ENCODE data around the gene USP30.
"Not testable (repeated sequence)": the region's sequence is repeated elsewhere in the genome, so short reads cannot be mapped to it uniquely, and the experiment has no call there.

USP30 gene

DNA sequence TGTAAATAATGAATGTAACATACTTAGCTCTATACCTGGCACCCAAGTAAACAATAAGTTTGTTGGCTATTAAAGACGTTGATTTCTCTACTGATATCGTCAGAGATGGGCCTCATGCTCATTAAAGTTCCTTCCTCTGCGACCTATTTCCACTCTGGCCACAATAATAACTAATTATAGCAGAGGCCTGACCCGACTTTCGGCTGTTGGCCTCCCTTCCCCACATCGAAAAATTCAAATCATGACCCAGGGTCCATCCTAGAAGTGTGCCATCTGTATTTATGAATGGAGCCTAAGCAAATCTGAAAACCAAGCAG, 321 bp upstream of the USP30 start:
- DNase-seq (ENCODE audit: extremely low read depth in 1 of 2, low read depth in 1 of 2), result no peak

DNA sequence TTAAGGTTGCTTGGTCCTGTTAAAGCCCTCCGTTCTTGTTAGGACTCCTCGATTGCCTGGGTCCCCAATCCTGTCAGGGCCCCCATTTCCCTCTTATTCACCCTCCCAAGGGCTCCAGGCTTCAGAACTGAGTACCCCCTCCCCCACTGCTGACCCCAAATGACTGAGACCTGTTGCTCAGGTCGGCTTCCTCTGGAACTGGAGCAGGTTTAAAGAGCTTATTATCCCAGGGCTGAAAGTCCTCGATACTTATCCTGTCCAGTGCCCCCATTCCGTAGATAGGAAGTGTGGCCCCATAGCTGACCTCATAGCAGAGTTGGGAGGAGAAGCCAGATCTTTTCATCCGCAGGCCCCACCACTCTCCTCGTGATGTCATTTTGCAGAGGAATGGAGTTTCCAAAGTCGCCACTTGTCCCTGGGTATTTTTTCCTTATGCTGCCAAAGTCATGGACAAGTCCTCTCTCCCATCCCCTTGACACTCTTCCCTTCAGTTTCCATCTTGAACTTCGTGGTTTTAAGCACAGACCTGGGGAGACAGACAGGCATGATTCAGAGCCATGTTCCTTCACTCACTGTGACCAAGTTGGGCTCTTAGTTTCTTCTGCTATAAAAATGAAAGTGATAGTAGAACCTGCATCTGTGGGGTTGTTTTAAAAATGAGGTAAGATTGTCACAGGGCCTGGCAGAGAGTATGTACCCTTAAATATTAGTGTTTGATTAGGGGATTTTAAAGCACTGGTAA, 1.2 kb downstream of the USP30 start:
- no peak for DNase-seq (ENCODE audit: extremely low read depth in 1 of 2, low read depth in 1 of 2)

DNA sequence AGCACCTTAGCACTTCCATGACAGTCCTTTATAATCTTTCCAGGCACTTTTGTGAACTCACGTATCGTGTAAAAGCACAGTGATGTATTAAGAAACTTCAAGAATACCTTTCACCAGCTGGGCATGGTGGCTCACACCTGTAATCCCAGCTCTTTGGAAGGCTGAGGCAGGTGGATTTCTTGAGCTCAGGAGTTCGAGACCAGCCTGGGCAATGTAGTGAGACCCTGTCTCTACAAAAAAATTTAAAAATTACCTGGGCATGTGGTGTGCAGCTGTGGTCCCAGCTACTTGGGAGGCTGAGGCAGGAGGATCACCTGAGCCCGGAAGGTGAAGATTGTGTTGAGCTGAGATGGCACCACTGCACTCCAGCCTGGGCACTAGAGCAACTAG, 1.7 kb downstream of the USP30 start:
- DNase-seq (ENCODE audit: extremely low read depth in 1 of 2, low read depth in 1 of 2), result not testable (repeated sequence)

GRCh38 chr12:109054520-109054919, 2.1 kb downstream of the USP30 start:
- no peak for DNase-seq (ENCODE audit: extremely low read depth in 1 of 2, low read depth in 1 of 2)

DNA sequence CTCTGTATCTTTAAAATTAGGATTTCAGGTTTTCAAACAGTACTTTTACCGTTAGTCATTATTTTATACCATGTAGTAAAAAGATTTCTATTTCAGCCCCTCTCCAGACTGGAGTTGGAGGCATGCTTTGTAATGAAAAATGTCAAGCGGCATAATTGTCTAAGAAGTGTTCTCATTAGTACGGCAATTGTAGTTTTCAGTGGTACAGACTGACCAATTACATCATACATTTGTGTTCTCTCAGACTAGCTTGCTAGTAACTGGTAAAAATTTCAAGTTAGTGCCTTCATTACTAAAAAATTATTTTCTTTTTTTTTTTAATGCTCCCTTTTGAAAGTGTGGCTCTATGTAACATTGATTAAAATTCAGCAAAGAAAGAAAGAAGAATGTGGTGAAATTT, 4.5 kb downstream of the USP30 start:
- no peak for DNase-seq (ENCODE audit: extremely low read depth in 1 of 2, low read depth in 1 of 2)

- DNase-seq (ENCODE audit: extremely low read depth in 1 of 2, low read depth in 1 of 2), result no peak
These were observed 5.0 kb downstream of the USP30 start for GRCh38 chr12:109057376-109057775.

DNA sequence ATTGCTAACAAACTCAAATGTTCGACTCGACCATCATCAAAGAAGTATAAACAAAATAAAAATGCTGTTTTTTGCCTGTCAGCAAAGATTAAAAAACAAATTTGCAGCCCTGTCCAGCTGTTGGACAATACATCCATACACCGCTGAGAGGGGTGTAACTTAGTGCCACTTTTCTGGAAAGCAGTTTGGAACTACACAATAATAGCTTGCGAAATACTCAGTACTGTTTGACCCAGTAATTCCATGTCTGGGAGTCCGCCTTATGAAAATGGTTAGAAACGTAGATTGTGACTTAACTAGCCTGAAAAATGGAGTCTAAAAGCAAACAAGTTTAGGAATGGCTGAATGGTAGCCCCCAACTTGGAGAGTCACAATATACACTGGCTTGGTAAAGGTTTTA, 6.4 kb downstream of the USP30 start:
- DNase-seq (ENCODE audit: extremely low read depth in 1 of 2, low read depth in 1 of 2), result no peak

DNA sequence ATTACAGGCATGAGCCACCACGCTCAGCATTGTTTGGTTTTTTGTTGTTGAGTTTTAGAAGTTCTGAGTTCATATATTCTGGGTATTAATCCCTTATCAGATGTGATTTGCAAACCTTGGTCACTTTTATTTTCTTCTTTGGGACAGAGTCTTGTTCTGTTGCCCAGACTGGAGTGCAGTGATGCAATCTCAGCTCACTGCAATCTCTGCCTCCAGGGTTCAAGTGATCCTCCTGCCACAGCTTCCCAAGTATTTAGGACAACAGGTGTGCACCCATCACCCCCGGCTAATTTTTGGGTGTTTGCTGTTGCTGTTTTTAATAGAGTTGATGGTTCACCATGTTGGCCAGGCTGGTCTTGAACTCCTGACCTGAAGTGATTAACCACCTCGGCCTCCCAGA, 11.8 kb downstream of the USP30 start:
- no peak for DNase-seq (ENCODE audit: extremely low read depth in 1 of 2, low read depth in 1 of 2)

DNA sequence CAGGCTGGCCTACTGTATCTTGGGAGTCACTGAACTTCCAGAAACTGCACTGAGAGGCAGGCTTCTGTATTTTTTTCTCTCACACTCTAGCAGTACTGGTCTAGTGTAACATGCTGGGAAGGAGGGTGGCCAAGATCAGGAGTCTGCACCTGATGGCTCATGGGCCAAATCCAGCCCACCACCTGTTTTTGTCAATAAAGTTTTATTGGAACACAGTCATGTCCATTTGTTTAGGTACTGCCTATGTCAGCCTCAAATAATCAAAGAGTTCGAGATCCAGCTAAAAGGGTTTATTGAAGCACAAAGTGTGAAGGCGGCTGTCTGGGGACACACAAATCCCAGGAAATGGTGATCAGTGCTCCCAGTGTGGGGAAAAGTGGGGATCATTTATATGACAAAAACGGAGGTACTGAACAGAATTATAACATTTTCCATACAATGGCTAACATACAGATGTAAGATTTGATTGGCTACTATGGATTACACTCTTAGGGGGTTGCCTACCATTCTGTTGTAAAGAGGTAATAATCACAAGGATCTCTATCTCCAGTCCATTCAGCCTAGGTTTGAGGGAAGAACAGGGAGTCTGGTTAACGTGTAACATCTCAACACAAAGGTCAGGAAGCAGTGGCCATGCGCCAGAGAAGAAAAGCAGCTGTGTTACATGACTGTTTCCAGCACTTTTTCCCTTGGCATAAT, 12.9 kb downstream of the USP30 start:
- no peak for DNase-seq (ENCODE audit: extremely low read depth in 1 of 2, low read depth in 1 of 2)

- DNase-seq (ENCODE audit: extremely low read depth in 1 of 2, low read depth in 1 of 2), result no peak
These were observed 13.4 kb downstream of the USP30 start for GRCh38 chr12:109065853-109066193.

GRCh38 chr12:109069307-109070271, 17.2 kb downstream of the USP30 start:
- DNase-seq (ENCODE audit: extremely low read depth in 1 of 2, low read depth in 1 of 2), result no peak

DNA sequence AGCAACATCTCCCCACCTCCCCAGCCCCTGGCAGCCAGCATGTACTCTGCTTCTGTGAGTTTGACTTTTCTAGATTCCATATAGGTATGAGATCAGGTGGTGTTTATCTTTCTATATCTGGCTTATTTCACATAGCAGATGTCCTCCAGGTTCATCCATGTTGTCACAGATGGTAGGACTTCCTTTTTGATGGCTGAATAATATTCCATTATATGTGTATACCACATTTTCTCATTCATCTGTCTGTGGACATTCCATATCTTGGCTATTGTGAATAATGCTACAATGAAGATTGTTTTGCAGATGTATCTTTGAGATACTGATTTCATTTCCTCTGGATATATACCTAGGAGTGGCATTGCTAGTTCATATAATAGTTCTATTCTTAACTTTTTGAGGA, 22.5 kb downstream of the USP30 start:
- DNase-seq (ENCODE audit: extremely low read depth in 1 of 2, low read depth in 1 of 2), result no peak

DNA sequence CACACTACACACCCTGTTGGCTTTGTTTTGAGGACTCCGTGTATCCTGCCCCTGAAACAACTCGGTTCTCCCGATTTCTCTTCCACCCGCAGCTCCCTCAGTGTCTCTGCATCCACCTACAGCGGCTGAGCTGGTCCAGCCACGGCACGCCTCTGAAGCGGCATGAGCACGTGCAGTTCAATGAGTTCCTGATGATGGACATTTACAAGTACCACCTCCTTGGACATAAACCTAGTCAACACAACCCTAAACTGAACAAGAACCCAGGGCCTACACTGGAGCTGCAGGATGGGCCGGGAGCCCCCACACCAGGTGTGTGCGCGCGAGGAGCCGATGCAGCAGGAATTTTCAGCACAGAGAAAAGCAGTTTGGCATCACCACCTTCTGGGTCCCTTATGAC, 30.4 kb downstream of the USP30 start:
- no peak for DNase-seq (ENCODE audit: extremely low read depth in 1 of 2, low read depth in 1 of 2)

DNA sequence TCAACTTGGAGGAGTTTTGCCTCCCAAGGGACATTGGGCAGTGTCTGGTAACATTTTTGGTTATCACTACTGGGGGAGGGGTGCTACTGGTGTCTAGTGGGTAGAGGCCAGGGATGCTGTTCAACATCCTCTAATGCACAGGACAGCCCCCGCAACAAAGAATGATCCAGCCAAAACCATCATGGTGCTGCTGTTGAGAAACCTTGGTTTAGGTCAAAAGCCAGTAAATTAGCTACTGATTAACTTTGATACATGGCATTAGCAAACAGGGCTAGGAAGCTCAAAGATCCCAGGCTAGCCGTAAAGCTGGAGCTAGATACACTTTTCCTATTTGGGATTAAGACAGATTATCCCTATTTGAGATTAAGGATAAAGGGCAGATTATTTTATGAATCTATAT, 32.0 kb downstream of the USP30 start:
- no peak for DNase-seq (ENCODE audit: extremely low read depth in 1 of 2, low read depth in 1 of 2)

GRCh38 chr12:109085590-109085989, 33.2 kb downstream of the USP30 start:
- DNase-seq (ENCODE audit: extremely low read depth in 1 of 2, low read depth in 1 of 2), result no peak

DNA sequence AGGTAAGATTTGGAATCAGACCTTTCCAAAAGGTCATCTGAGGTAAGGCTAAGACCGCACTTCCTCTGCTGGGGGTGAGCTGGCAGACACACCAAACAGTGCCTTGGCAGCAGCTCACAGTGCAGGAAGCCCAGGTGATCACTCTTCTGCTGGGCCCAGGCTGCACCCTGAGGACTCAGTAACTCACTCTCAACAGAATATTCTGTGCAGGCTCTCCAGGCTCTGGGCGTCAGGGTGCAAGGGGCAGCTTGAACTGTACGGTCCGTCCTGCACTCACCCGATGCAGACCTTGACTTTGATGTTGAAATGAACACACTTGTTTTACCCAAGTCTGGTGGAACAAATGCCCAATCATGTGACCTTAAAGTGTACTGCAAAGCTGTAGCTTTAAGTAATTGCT, 34.9 kb downstream of the USP30 start:
- no peak for DNase-seq (ENCODE audit: extremely low read depth in 1 of 2, low read depth in 1 of 2)

DNA sequence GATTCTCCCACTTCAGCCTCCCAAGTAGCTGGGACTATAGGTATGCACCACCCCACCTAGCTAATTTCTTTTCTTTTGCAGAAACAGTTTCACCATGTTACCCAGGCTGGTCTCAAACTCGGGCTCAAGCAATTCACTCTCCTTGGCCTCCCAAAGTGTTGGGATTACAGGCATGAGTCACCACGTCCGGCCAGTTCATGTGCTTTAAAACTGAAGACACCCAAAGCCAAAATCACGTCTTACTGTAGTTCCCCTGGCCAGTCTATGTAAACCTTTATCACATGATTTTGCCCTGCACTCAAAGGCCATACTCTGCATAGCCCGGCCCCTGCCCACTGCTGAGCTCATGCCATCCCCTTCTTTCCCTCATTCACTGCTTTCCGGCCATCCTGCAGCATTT, 36.4 kb downstream of the USP30 start:
- DNase-seq (ENCODE audit: extremely low read depth in 1 of 2, low read depth in 1 of 2), result no peak

- DNase-seq (ENCODE audit: extremely low read depth in 1 of 2, low read depth in 1 of 2), result no peak
These were observed 37.3 kb downstream of the USP30 start for GRCh38 chr12:109089683-109090082.

- no peak for DNase-seq (ENCODE audit: extremely low read depth in 1 of 2, low read depth in 1 of 2)
These were observed 40.2 kb downstream of the USP30 start for GRCh38 chr12:109092497-109093021.

GRCh38 chr12:109093022-109093918, 40.9 kb downstream of the USP30 start, which contains the start of gene ALKBH2:
Gene ALKBH2, minus strand, starts transcription at chr12:109093472. Its CDS starts 686 bp downstream, at chr12:109092786.
- peak; percentile 87 to 92 for DNase-seq (ENCODE audit: extremely low read depth in 1 of 2, low read depth in 1 of 2)

DNA sequence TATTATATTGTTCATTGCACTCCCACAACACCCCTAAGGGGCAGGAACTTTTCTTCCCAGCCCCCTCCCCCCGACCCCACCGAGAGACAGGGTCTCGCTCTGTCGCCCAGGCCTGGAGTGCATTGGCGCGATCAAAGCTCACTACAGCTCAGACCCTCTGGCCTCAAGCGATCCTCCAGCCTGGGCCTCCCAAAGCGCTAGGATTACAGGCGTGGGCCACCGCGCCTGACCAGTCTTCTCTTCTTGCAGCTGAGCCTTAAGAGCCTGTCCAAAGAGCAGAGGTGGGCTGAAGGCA, 44.7 kb downstream of the USP30 start:
- DNase-seq (ENCODE audit: extremely low read depth in 1 of 2, low read depth in 1 of 2), result no peak
